ENCODE measurements around the gene PRCC.

PRCC gene

DNA sequence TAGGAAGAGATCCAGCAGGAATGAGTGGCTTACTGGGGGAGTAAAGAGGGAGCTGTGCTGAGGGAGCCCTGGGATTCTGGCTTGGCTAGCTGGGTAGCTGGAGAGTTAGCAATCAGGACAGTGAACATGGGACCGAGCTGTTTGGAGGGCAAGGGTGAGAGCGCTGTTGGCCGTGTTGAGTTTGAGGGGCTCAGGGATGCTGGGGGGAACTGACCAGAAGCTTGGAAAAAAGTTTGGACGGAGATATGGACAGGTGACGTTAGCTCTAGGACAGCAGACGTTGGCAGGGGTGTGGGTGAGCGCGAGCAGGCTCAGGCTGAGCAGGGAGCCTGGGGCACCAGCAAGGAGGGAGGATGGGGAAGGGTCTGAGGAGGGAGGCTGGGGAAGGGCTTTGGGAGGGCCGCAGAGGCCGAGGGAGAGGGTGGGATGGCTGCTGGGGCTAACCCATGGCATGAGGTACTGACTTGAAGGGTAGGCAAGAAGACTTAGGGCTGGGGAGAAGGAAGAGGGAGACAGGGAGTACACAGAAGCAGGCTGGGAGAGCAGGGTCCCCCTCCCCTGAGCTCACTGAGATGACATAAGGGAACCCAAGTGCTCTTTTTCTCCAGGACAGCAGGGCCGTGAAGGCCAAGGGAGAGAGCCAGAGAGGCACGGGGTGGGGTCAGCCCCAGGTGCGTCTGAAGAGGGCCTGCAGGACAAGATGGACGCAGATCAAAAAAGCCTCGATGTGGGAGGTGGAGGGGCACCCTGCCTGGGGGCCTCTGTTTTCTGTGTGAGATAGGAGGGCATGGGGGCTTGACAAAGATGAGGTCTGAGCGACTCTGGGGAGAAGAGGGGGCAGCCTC is 41.1 kb downstream of the PRCC start:
- Histone ChIP-seq H2AFZ (ENCODE audit: low read length) (no peak overlapping the region), H3K4me1 (ENCODE audit: insufficient read depth, low read length, poor library complexity, severe bottlenecking) (peaks cover 6% of the 10 kb centered on the region), H4K20me1 (ENCODE audit: insufficient read depth, low read length, poor library complexity, severe bottlenecking) (no peaks in the 10 kb centered on the region), H3K79me2 (ENCODE audit: insufficient read depth, low read length) (no peaks in the 10 kb centered on the region), H3K9me2 (replicated peaks; ENCODE audit: low read depth, low read length) (no peaks in the 10 kb centered on the region), H3K4me2 (ENCODE audit: low read depth, low read length, poor library complexity, severe bottlenecking) (no peak overlapping the region), H3K4me3 (ENCODE audit: low read length, poor library complexity, severe bottlenecking) (no peak overlapping the region), H3K9ac (ENCODE audit: low read depth, low read length, poor library complexity, severe bottlenecking) (no peak overlapping the region), H3F3A (ENCODE audit: low read depth) (no peaks in the 10 kb centered on the region), H3K9me3 (ENCODE audit: insufficient read depth, low read depth, low read length) (no peaks in the 10 kb centered on the region), H3K36me3 (ENCODE audit: insufficient read depth, low read length) (no peaks in the 10 kb centered on the region), H3K27me3 (ENCODE audit: insufficient read depth, low read length, poor library complexity, severe bottlenecking) (no peaks in the 10 kb centered on the region)
- TF ChIP-seq, protein P1, sequence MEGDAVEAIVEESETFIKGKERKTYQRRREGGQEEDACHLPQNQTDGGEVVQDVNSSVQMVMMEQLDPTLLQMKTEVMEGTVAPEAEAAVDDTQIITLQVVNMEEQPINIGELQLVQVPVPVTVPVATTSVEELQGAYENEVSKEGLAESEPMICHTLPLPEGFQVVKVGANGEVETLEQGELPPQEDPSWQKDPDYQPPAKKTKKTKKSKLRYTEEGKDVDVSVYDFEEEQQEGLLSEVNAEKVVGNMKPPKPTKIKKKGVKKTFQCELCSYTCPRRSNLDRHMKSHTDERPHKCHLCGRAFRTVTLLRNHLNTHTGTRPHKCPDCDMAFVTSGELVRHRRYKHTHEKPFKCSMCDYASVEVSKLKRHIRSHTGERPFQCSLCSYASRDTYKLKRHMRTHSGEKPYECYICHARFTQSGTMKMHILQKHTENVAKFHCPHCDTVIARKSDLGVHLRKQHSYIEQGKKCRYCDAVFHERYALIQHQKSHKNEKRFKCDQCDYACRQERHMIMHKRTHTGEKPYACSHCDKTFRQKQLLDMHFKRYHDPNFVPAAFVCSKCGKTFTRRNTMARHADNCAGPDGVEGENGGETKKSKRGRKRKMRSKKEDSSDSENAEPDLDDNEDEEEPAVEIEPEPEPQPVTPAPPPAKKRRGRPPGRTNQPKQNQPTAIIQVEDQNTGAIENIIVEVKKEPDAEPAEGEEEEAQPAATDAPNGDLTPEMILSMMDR (conservative IDR thresholded peaks at IDR 0.05; ENCODE audit: low read length): no peak
- no peak for TF ChIP-seq EZH2phosphoT487 (IDR thresholded peaks at IDR 0.05; ENCODE audit: borderline replicate concordance)

DNA sequence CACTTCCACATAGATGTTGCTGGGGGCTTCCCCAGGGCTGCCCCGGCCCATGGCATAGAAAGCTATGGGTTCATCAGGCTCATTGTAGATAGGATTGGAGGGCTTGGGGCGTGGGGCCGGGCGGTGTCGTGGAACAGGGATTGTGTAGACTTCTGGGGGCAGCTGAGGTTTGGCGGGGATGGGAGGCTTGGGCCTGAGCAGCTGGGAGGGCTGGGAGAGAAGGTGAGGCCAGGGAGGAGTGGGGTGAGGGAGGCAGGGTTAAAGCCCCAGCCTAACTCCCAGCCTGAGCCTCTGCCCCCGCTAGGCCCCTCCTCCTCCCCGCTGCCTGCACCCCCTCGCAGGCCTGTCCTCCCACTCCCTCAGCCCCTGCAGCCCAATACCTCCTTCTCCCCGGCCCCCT is 41.9 kb downstream of the PRCC start:
- H3K9me3 ChIP-seq (ENCODE audit: insufficient read depth, low read depth, low read length): no peaks in the 10 kb centered on the region
- H3K36me3 ChIP-seq (ENCODE audit: insufficient read depth, low read length): no peaks in the 10 kb centered on the region
- no peak overlapping the region for H3K4me2 ChIP-seq (ENCODE audit: low read depth, low read length, poor library complexity, severe bottlenecking)
- H4K20me1 ChIP-seq (ENCODE audit: insufficient read depth, low read length, poor library complexity, severe bottlenecking): no peaks in the 10 kb centered on the region
- H3K27me3 ChIP-seq (ENCODE audit: insufficient read depth, low read length, poor library complexity, severe bottlenecking): no peaks in the 10 kb centered on the region
- H3K4me3 ChIP-seq (ENCODE audit: low read length, poor library complexity, severe bottlenecking): no peak overlapping the region
- H3K79me2 ChIP-seq (ENCODE audit: insufficient read depth, low read length): peaks cover 3% of the 10 kb centered on the region; the same call in 1 of the 2 replicates
- H3K9me2 ChIP-seq (replicated peaks; ENCODE audit: low read depth, low read length): no peaks in the 10 kb centered on the region
- H2AFZ ChIP-seq (ENCODE audit: low read length): no peak overlapping the region
- H3K4me1 ChIP-seq (ENCODE audit: insufficient read depth, low read length, poor library complexity, severe bottlenecking): peaks cover 6% of the 10 kb centered on the region
- no peak overlapping the region for H3K9ac ChIP-seq (ENCODE audit: low read depth, low read length, poor library complexity, severe bottlenecking)
- no peaks in the 10 kb centered on the region for H3F3A ChIP-seq (ENCODE audit: low read depth)
- no peak for TF ChIP-seq EZH2phosphoT487 (IDR thresholded peaks at IDR 0.05; ENCODE audit: borderline replicate concordance)
- TF ChIP-seq, protein P1 (conservative IDR thresholded peaks at IDR 0.05; ENCODE audit: low read length): no peak

- H3K4me2 ChIP-seq (ENCODE audit: low read depth, low read length, poor library complexity, severe bottlenecking): no peak overlapping the region
- no peak overlapping the region for H2AFZ ChIP-seq (ENCODE audit: low read length)
- H4K20me1 ChIP-seq (ENCODE audit: insufficient read depth, low read length, poor library complexity, severe bottlenecking): no peaks in the 10 kb centered on the region
- no peak overlapping the region for H3K4me3 ChIP-seq (ENCODE audit: low read length, poor library complexity, severe bottlenecking)
- no peaks in the 10 kb centered on the region for H3K36me3 ChIP-seq (ENCODE audit: insufficient read depth, low read length)
- H3K9ac ChIP-seq (ENCODE audit: low read depth, low read length, poor library complexity, severe bottlenecking): no peak overlapping the region
- no peaks in the 10 kb centered on the region for H3K9me2 ChIP-seq (replicated peaks; ENCODE audit: low read depth, low read length)
- H3F3A ChIP-seq (ENCODE audit: low read depth): no peaks in the 10 kb centered on the region
- H3K9me3 ChIP-seq (ENCODE audit: insufficient read depth, low read depth, low read length): no peaks in the 10 kb centered on the region
- TF ChIP-seq, protein P1 (conservative IDR thresholded peaks at IDR 0.05; ENCODE audit: low read length): no peak
- TF ChIP-seq EZH2phosphoT487 (IDR thresholded peaks at IDR 0.05; ENCODE audit: borderline replicate concordance): no peak
- peaks cover 9% of the 10 kb centered on the region for H3K4me1 ChIP-seq (ENCODE audit: insufficient read depth, low read length, poor library complexity, severe bottlenecking)
- H3K79me2 ChIP-seq (ENCODE audit: insufficient read depth, low read length): peaks cover 9% of the 10 kb centered on the region; the same call in 1 of the 2 replicates
- no peaks in the 10 kb centered on the region for H3K27me3 ChIP-seq (ENCODE audit: insufficient read depth, low read length, poor library complexity, severe bottlenecking)
Measured at GRCh38 chr1:156809711-156810366, 42.5 kb downstream of the PRCC start.
